GM13977 (cell line): ENCODE data around the gene CNTN1.

Experiments
- DNase-seq: peaks from one replicate; pipeline ENCODE4 v3.0.0; 2012; ENCODE audit warnings: low spot score
- CTCF ChIP-seq: IDR thresholded peaks from 2 replicates; pipeline ENCODE4 v1.5.1; 2012; ENCODE audit warnings: mild to moderate bottlenecking, control low read depth; ENCODE audit not compliant: insufficient read depth; ENCODE audit errors: extremely low read depth, missing control alignments
- in situ Hi-C: fragments of 300-500 bp; cut with MboI; formaldehyde crosslinking; loops from one replicate; pipeline ENCODE4 v1.12.0; 2022; ENCODE audit warnings: low sequenced_read_pairs, low pct_unique_long_range_greater_than_20kb, mixed read lengths, inconsistent platforms; ENCODE audit not compliant: unreplicated experiment

Gene CNTN1

DNA sequence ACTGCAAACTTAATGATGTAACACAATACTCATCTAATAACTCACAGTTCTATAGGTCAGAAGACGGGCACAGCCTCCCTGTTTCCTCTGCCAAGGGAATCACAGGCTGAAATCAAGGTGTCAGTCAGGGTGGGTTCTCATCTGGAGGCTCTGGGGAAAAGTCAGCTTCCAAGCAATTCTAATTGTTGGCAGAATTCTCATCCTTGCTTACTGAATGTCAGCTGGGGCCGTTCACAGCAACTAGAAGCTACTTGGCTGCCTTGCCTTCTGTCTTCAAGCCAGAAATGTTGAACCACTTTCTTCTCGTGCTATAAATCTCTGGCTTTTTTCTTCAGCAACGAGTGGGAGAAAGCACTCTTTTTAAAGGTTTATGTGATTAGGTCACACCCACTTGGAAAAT lies 415.8 kb downstream of the CNTN1 start:
- no peak for DNase-seq
- in situ Hi-C loops, result no loop called here
- no peak for TF ChIP-seq CTCF

DNA sequence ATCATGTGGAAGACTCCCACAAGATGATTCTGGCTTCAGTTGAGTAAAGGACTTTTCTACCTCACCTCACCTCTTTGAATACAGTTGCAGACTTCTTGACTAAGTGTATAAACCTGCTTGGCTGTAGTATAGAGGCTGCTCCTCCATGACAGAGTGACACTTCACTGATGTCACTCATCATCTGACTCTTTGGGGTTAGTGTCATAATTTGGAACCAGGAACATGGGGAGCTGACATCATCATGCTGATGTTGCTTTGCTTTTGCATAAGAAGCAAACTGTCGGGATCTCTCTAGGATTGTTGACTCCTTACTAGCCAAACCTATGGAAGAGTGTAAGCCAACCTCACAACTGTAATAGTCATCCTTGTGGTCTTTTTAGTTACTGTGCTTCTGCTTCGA lies 420.7 kb downstream of the CNTN1 start:
- in situ Hi-C loops, result no loop called here
- no peak for DNase-seq
- TF ChIP-seq CTCF, result no peak

DNA sequence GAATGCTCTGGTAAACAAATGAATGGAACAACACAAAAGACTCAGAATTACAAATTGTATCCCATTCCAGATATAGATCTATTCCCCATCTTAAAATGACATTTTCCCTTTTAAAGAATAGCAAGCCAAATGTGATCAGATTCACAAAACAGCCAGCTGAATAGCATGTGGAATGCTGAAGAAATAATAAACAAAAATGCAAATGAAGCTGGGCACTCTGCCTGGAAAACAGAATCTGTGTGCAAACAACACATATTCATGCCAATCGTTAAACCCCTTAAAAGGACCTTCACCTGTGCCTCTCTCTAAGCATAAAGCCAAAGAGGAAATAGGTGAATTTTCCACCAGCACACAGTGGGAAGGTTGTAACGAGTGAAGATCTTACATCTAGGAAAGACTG lies 428.0 kb downstream of the CNTN1 start:
- TF ChIP-seq CTCF, result no peak
- in situ Hi-C loops, result no loop called here
- DNase-seq, result no peak

DNA sequence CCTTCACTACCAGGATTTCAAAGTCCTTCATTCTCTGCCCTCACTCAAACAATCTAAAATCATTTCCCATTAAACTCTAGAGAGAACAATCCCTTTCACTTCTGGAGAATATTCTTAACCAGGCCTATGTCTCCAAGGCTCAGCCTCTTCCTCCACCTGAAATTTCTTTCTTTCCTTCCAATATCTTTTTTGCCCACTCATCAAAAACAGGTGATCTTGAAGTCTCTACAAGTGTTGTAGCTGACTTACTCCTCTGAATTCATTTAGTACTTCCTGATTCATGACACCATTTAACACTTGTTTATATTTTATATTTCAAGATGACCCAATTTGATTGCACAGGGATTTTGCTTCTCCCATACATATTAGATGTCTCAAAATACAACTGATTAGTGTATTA lies 429.1 kb downstream of the CNTN1 start:
- TF ChIP-seq CTCF, result no peak

More for the DNA sequence above, 429.1 kb downstream of the CNTN1 start:
- in situ Hi-C loops, result no loop called here
- no peak for DNase-seq
